SU-DHL-6 (cell line): Measurements from ENCODE around the gene CPT1C.

ENCODE experiments used
- CTCF ChIP-seq: fragments of 200-600 bp; sonication (generic); IDR thresholded peaks from one replicate; pipeline ENCODE4 v1.5.1; 2017; ENCODE audit warnings: antibody characterized with exemption, mild to moderate bottlenecking, low read length, moderate library complexity; ENCODE audit not compliant: insufficient read depth, poor library complexity, severe bottlenecking
- EZH2phosphoT487 ChIP-seq: fragments of 200-600 bp; sonication (generic), shearing (Covaris generic); conservative IDR thresholded peaks from 2 replicates; pipeline ENCODE4 v1.6.1; 2018; ENCODE audit warnings: mild to moderate bottlenecking, antibody characterized with exemption, low read length, moderate library complexity, mixed read lengths

DNA sequence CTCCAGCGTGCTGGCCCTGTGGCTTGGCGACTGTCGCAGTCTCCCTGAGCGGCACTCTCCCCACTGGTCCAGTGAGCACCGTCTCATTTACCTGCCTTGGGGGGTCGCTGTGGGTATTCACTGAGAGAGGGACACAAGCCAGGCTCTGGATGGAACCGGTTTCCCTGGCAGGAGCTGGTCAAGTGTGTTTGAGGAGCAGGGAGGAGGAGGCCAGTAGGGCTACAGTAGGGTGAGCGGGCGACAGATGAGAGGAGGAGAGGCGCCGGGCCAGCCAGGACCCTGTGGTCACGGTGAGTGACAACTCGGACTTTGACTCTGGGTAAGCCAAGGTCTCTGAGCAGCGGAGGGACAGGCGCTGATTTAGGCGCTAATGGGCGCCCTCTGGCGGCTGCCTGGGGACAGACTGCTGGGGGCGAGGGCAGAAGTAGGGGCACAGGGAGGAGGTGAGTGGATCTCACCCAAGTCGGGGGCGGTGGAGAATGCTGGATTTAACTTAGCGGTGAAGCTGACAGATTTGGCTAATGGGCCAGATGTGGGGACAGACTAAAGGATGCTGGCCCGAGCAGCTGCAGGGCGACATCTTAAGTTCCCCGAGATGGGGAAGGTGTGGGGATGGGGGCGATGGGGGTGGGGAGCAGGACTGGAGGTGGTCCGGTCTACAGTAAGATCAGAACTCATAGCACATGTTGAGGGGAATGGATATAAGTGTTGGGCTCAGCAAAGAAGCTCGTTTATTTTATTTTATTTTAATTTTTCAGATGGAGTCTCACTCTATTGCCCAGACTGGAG, 18.6 kb upstream of the CPT1C start:
- TF ChIP-seq CTCF (peak; percentile 98), EZH2phosphoT487 (no peak)
